ENCODE measurements around the gene IMP4.

Gene IMP4

GRCh38 chr2:130378898-130379214 is 36.2 kb downstream of the IMP4 start:
- no peak for DNase-seq

GRCh38 chr2:130380096-130380934 is 37.6 kb downstream of the IMP4 start:
- DNase-seq, result no peak

- no peak for DNase-seq
Observed at GRCh38 chr2:130381145-130381544, 38.4 kb downstream of the IMP4 start.

- DNase-seq, result no peak
Observed at GRCh38 chr2:130381619-130382018, 38.9 kb downstream of the IMP4 start.

- no peak for DNase-seq
Observed at GRCh38 chr2:130382313-130382917, 39.7 kb downstream of the IMP4 start.

GRCh38 chr2:130385709-130386108 is 43.0 kb downstream of the IMP4 start:
- no peak for DNase-seq

- no peak for DNase-seq
Observed at GRCh38 chr2:130387071-130387400, 44.3 kb downstream of the IMP4 start.

GRCh38 chr2:130387804-130388203 is 45.1 kb downstream of the IMP4 start:
- no peak for DNase-seq

GRCh38 chr2:130388221-130388907 is 45.7 kb downstream of the IMP4 start:
- DNase-seq, result no peak

GRCh38 chr2:130389358-130389757 is 46.7 kb downstream of the IMP4 start:
- no peak for DNase-seq

GRCh38 chr2:130389783-130390182 is 47.1 kb downstream of the IMP4 start:
- no peak for DNase-seq

- no peak for DNase-seq
Observed at GRCh38 chr2:130390460-130391057, 47.9 kb downstream of the IMP4 start.

GRCh38 chr2:130391058-130391871 is 48.6 kb downstream of the IMP4 start:
- peak; percentile 64 to 76 (median 75) for DNase-seq

GRCh38 chr2:130391872-130392670 is 49.4 kb downstream of the IMP4 start:
- peak in 1 of 3 experiments; percentile 72 for DNase-seq

- DNase-seq, result no peak
Observed at GRCh38 chr2:130393318-130393910, 50.7 kb downstream of the IMP4 start.

All from NCI-H1417 (cell line).